ENCODE measurements around the gene FOXC2. TPM values are rescaled to one million over a fixed set of nuclear protein-coding genes. Genes with fewer than 3 reads are reported as not detected.
A peak's percentile ranks its signal among the peaks of the same experiment; 100 is the strongest.

Gene FOXC2
- total and polyA plus RNA-seq, 2 donors (not counting 1 experiment from before 2014, with no cell fraction given) = 0.50 to 1.1 TPM

- Histone ChIP-seq H3K36me3 (ENCODE audit: control insufficient read depth, insufficient read depth, low read length) (no peaks in the 10 kb centered on the region), H3K27me3 (ENCODE audit: control insufficient read depth, insufficient read depth, low read length) (no peaks in the 10 kb centered on the region), H4K20me1 (ENCODE audit: control insufficient read depth, extremely low read depth, insufficient read depth, low read length) (no peaks in the 10 kb centered on the region), H3K4me3 (replicated peaks in 1 of 4; ENCODE audit: control extremely low read depth in 1 of 4, insufficient read depth in 1 of 4, low read depth in 3 of 4, low read length in 4 of 4) (no peak overlapping the region), H3K9me3 (ENCODE audit: control insufficient read depth, insufficient read depth, low read depth, low read length) (no peaks in the 10 kb centered on the region), H3K4me1 (ENCODE audit: control insufficient read depth, extremely low read depth, insufficient read depth, low read length) (peaks cover 5% of the 10 kb centered on the region), H3K27ac (ENCODE audit: insufficient read depth, low read length) (no peak overlapping the region), H2AFZ (ENCODE audit: low read length) (no peak overlapping the region), H3K79me2 (ENCODE audit: control insufficient read depth, insufficient read depth, low read length) (no peaks in the 10 kb centered on the region), H3K9ac (ENCODE audit: insufficient read depth, low read length) (no peak overlapping the region), H3K4me2 (ENCODE audit: extremely low read depth, insufficient read depth, low read length) (no peak overlapping the region)
- DNase-seq (ENCODE audit: low read depth in 2 of 2) = peak in 1 of 2 donors; percentile 70
- no peak for TF ChIP-seq CTCF (conservative IDR thresholded peaks at IDR 0.05 in 1 of 2, IDR thresholded peaks at IDR 0.05 in 1 of 2; ENCODE audit: low read depth in 1 of 2, low read length in 2 of 2)
- TF ChIP-seq EZH2 (IDR thresholded peaks at IDR 0.05; ENCODE audit: low read length, missing control alignments) = no peak
Measured at GRCh38 chr16:86597880-86598606, 31.4 kb downstream of the FOXC2 start.

- Histone ChIP-seq H3K27me3 (ENCODE audit: control insufficient read depth, insufficient read depth, low read length) (no peaks in the 10 kb centered on the region), H3K4me2 (ENCODE audit: extremely low read depth, insufficient read depth, low read length) (no peak overlapping the region), H3K4me1 (ENCODE audit: control insufficient read depth, extremely low read depth, insufficient read depth, low read length) (peaks cover 5% of the 10 kb centered on the region), H2AFZ (ENCODE audit: low read length) (peak overlapping the region; percentile 9), H4K20me1 (ENCODE audit: control insufficient read depth, extremely low read depth, insufficient read depth, low read length) (no peaks in the 10 kb centered on the region), H3K9me3 (ENCODE audit: control insufficient read depth, insufficient read depth, low read depth, low read length) (no peaks in the 10 kb centered on the region), H3K79me2 (ENCODE audit: control insufficient read depth, insufficient read depth, low read length) (no peaks in the 10 kb centered on the region), H3K36me3 (ENCODE audit: control insufficient read depth, insufficient read depth, low read length) (no peaks in the 10 kb centered on the region), H3K27ac (ENCODE audit: insufficient read depth, low read length) (no peak overlapping the region), H3K4me3 (replicated peaks in 1 of 4; ENCODE audit: control extremely low read depth in 1 of 4, insufficient read depth in 1 of 4, low read depth in 3 of 4, low read length in 4 of 4) (no peak overlapping the region), H3K9ac (ENCODE audit: insufficient read depth, low read length) (no peak overlapping the region)
- DNase-seq (ENCODE audit: low read depth in 2 of 2) = peak in 1 of 2 donors; percentile 72
- TF ChIP-seq CTCF (conservative IDR thresholded peaks at IDR 0.05 in 1 of 2, IDR thresholded peaks at IDR 0.05 in 1 of 2; ENCODE audit: low read depth in 1 of 2, low read length in 2 of 2) (no peak), EZH2 (IDR thresholded peaks at IDR 0.05; ENCODE audit: low read length, missing control alignments) (no peak)
Measured at GRCh38 chr16:86598607-86599565, 32.3 kb downstream of the FOXC2 start.

- Histone ChIP-seq H3K27me3 (ENCODE audit: control insufficient read depth, insufficient read depth, low read length) (no peaks in the 10 kb centered on the region), H3K4me1 (ENCODE audit: control insufficient read depth, extremely low read depth, insufficient read depth, low read length) (peaks cover 2% of the 10 kb centered on the region)
- TF ChIP-seq EZH2 (IDR thresholded peaks at IDR 0.05; ENCODE audit: low read length, missing control alignments) (no peak), CTCF (conservative IDR thresholded peaks at IDR 0.05 in 1 of 2, IDR thresholded peaks at IDR 0.05 in 1 of 2; ENCODE audit: low read depth in 1 of 2, low read length in 2 of 2) (no peak)
Measured at GRCh38 chr16:86601356-86601755, 34.7 kb downstream of the FOXC2 start.

More at GRCh38 chr16:86601356-86601755, 34.7 kb downstream of the FOXC2 start:
- no peak for DNase-seq (ENCODE audit: low read depth in 2 of 2)
- no peaks in the 10 kb centered on the region for H3K79me2 ChIP-seq (ENCODE audit: control insufficient read depth, insufficient read depth, low read length)
- no peaks in the 10 kb centered on the region for H3K9me3 ChIP-seq (ENCODE audit: control insufficient read depth, insufficient read depth, low read depth, low read length)
- no peaks in the 10 kb centered on the region for H4K20me1 ChIP-seq (ENCODE audit: control insufficient read depth, extremely low read depth, insufficient read depth, low read length)
- no peak overlapping the region for H2AFZ ChIP-seq (ENCODE audit: low read length)
- no peak overlapping the region for H3K4me2 ChIP-seq (ENCODE audit: extremely low read depth, insufficient read depth, low read length)
- H3K36me3 ChIP-seq (ENCODE audit: control insufficient read depth, insufficient read depth, low read length) = no peaks in the 10 kb centered on the region
- no peak overlapping the region for H3K9ac ChIP-seq (ENCODE audit: insufficient read depth, low read length)
- H3K27ac ChIP-seq (ENCODE audit: insufficient read depth, low read length) = no peak overlapping the region
- H3K4me3 ChIP-seq (replicated peaks in 1 of 4; ENCODE audit: control extremely low read depth in 1 of 4, insufficient read depth in 1 of 4, low read depth in 3 of 4, low read length in 4 of 4) = no peak overlapping the region
